Activated CD8-positive, alpha-beta memory T cell treated with anti-CD3 and anti-CD28 coated beads for 24 hours (primary cell): ENCODE results near the gene KLHL8.
"Not testable (repeated sequence)": the region's sequence is repeated elsewhere in the genome, so short reads cannot be mapped to it uniquely, and the experiment has no call there.

Source experiments
- DNase-seq: peaks from one replicate; pipeline ENCODE4 v3.0.0-alpha.2; 2020

The KLHL8 gene

GRCh38 chr4:87166296-87166854 is 54.0 kb downstream of the KLHL8 start:
- DNase-seq: no peak

GRCh38 chr4:87165892-87166291 is 54.5 kb downstream of the KLHL8 start:
- no peak for DNase-seq

- no peak for DNase-seq
These were observed 67.1 kb downstream of the KLHL8 start for GRCh38 chr4:87153078-87153870.

GRCh38 chr4:87152310-87153041 is 67.9 kb downstream of the KLHL8 start:
- no peak for DNase-seq

GRCh38 chr4:87151730-87152129 is 68.7 kb downstream of the KLHL8 start:
- DNase-seq: no peak

- no peak for DNase-seq
These were observed 69.7 kb downstream of the KLHL8 start for GRCh38 chr4:87150498-87151261.

GRCh38 chr4:87147116-87147515 is 73.3 kb downstream of the KLHL8 start:
- no peak for DNase-seq

- DNase-seq: not testable (repeated sequence)
These were observed 74.5 kb downstream of the KLHL8 start for GRCh38 chr4:87145934-87146333.

- DNase-seq: no peak
These were observed 76.1 kb downstream of the KLHL8 start for GRCh38 chr4:87144356-87144755.

- no peak for DNase-seq
These were observed 79.0 kb downstream of the KLHL8 start for GRCh38 chr4:87141428-87141827.

GRCh38 chr4:87134122-87134521 is 86.3 kb downstream of the KLHL8 start:
- no peak for DNase-seq

- DNase-seq: no peak
These were observed 87.2 kb downstream of the KLHL8 start for GRCh38 chr4:87133183-87133582.

GRCh38 chr4:87132035-87132434 is 88.4 kb downstream of the KLHL8 start:
- no peak for DNase-seq

- DNase-seq: no peak
These were observed 89.3 kb downstream of the KLHL8 start for GRCh38 chr4:87130985-87131703.

GRCh38 chr4:87129681-87130080 is 90.7 kb downstream of the KLHL8 start:
- DNase-seq: no peak

- no peak for DNase-seq
These were observed 92.3 kb downstream of the KLHL8 start for GRCh38 chr4:87128006-87128705.

GRCh38 chr4:87126056-87126455 is 94.4 kb downstream of the KLHL8 start:
- no peak for DNase-seq

- DNase-seq: no peak
These were observed 98.2 kb downstream of the KLHL8 start for GRCh38 chr4:87122252-87122651.

- no peak for DNase-seq
These were observed 98.9 kb downstream of the KLHL8 start for GRCh38 chr4:87121341-87122065.

- DNase-seq: no peak
These were observed 99.8 kb downstream of the KLHL8 start for GRCh38 chr4:87120411-87121162.
